GM18858 (cell line): ENCODE measurements around the gene CYP4F11.
"Not testable (repeated sequence)": the region's sequence is repeated elsewhere in the genome, so short reads cannot be mapped to it uniquely, and the experiment has no call there.

Experiments used
- ATAC-seq: cut with Tn5 transposase; IDR thresholded peaks from one replicate; pipeline ENCODE4 v1.9.1; 2021; ENCODE audit not compliant: unreplicated experiment

CYP4F11 gene, protein sequence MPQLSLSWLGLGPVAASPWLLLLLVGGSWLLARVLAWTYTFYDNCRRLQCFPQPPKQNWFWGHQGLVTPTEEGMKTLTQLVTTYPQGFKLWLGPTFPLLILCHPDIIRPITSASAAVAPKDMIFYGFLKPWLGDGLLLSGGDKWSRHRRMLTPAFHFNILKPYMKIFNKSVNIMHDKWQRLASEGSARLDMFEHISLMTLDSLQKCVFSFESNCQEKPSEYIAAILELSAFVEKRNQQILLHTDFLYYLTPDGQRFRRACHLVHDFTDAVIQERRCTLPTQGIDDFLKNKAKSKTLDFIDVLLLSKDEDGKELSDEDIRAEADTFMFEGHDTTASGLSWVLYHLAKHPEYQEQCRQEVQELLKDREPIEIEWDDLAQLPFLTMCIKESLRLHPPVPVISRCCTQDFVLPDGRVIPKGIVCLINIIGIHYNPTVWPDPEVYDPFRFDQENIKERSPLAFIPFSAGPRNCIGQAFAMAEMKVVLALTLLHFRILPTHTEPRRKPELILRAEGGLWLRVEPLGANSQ

DNA sequence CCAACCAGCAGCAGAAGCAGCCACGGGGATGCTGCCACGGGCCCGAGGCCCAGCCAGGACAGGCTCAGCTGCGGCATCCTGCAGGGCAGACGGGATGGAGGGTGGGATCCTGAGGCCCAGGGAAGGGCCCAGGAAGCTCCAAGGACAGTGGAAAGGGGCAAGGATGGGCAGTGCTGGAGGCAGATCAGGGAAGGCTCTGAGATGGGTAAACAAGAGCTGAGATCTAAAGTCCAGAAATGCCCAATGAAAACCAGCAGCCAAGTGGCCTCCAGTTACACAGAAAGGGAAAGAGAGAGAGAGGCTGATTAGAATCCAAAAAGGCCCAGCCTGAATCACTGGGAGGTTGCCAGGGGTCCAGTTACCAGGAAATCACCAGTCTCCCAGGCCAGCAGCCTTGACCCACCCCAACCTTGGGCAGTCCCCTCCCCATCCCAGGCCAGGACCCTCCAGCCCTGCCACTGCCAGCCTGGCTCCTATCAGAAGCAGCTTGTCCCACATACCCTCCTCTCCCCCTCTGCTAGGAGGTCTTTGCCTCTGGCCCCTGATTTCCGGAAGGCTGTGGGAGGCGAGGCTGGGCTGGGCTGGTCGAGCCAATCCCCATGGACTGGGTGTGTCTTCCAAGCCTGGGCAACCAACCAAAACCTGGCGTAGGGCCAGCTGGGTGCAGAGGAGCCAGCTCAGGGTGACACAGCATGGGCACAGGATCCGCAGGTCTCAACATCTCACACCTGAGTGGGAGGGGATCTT is at the start of gene CYP4F11:
Gene CYP4F11 (minus strand): TSS at position 198 of the 747 bp plus-strand sequence. CDS start 121 bp downstream, at position 77.
- ATAC-seq = no peak

DNA sequence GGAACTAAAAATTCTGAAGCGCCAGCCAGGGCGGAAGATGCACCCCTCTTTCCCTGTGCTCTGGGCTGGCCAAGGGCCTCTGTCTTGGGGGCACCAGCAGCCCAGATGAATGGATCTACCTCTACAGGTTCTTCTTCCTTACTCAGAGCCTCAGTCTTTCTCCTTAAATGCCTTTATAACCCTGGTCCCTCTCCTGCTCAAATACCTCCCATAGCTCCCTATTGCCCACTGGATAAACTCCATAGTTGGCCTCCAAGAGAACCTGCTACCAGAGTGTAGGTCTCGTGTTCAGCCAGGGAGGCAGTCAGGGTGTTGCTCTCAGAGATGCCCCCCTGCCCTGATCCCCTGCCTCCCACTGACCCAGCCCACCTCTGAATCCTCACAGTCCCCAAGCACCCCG is 45.0 kb upstream of the CYP4F11 start:
- ATAC-seq = no peak

DNA sequence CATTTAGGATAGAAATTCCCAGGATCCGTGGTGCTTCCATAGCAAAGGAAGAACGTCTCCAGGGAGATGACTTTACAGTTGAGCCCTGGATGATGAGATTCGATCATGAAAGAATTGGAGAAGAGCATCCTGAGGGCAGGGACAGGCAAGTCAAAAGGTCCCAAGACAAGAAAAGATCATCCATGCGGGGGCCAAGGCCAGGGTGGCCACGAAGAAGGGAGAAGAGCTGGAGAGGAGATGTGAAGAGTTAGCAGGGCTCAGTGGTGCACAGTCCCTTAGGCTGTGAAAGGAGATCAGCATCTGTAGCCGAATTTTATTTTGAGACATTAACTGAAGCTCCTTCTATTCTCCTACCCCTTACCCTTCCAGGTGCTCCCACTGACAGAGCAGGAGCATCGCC is 43.4 kb upstream of the CYP4F11 start:
- ATAC-seq = no peak

- no peak for ATAC-seq
These were observed 42.7 kb upstream of the CYP4F11 start for GRCh38 chr19:15976836-15977689.

- ATAC-seq = no peak
These were observed 40.5 kb upstream of the CYP4F11 start for GRCh38 chr19:15974856-15975255.

- not testable (repeated sequence) for ATAC-seq
These were observed 37.7 kb upstream of the CYP4F11 start for GRCh38 chr19:15972043-15972442.

DNA sequence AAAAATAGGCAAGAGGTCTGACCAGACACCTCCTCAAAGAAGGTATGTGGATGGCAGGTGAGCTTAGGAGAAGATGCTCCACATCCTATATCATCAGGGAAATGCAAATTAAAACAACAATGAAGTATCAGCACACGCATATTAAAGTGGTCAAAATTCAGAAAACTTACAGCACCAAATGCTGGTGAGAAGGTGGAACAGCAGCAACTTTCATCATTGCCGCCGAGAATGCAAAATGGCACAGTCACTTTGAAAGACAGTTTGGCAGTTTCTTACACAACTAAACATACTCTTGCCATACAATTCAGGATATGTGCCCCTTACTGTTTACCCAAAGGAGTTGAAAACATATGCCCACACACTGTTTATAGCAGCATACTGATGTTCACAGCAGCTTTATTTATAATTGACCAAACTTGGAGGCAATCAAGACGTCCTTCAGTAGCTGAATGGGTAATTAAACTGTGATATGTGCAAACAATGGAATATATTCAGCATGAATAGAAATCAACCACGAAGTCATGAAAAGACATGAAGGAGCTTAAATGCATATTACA is 37.0 kb upstream of the CYP4F11 start:
- ATAC-seq = no peak

DNA sequence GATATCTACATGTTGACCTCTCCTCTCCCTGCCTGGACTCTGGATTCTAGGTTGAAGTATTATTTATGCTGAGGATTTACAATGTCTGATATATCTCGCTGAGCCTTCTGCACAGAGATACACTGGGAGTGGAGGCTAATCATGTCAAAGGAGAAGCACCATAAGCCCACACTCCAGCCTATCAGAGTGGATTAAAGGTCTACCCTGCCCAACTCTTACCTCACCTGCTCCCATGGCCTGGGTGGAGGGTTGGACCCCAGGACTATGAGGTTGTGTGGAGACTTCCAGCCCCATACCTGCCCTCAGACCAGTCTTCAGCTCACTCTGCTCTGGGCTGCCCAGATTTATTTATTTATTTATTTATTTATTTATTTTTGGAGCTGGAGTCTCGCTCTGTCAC is 29.9 kb upstream of the CYP4F11 start:
- no peak for ATAC-seq

- no peak for ATAC-seq
These were observed 28.0 kb upstream of the CYP4F11 start for GRCh38 chr19:15962319-15962718.

- ATAC-seq = no peak
These were observed 20.5 kb upstream of the CYP4F11 start for GRCh38 chr19:15954820-15955219.

DNA sequence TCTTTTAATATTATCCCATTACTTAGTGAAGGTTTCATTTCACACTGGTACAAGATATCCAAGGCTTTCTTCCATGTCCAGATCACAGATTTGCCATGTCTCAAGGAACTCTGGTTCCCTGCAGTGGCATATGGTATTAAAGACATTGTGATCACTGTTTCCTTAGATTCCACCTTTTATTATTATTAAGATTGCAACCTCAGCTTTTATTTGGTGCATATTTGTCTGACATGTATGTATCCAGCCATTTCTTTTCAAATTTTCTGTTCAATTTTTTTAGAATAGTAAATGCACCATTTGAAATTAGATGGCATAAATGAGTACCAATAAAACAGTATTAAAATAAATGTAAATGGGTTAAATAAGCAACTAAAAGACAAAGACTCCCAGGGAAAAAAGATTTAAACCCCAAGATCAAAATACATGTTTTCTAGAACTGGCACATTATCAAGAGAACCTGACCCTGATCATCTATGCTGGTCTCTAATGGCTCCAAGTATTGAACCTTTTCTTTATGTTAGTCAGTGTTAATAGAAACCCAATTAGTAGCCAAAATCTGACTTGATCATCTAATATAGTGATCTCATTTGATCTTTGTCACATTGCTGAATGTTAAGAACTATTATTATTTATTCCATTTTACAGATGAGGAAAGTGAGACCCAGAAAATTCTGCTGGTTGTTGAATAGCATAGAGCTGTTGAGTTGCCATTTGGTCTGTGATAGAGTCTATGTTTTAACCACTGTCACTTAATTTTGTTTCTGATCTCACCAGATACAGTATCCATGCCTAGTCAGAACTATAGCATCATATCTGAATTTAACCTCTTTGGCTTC is 14.1 kb upstream of the CYP4F11 start, which contains the start of gene OR10H4:
Gene OR10H4 (plus strand): TSS at position 786 of the 836 bp plus-strand sequence. CDS start 0 bp downstream, at position 786.
- ATAC-seq = no peak

DNA sequence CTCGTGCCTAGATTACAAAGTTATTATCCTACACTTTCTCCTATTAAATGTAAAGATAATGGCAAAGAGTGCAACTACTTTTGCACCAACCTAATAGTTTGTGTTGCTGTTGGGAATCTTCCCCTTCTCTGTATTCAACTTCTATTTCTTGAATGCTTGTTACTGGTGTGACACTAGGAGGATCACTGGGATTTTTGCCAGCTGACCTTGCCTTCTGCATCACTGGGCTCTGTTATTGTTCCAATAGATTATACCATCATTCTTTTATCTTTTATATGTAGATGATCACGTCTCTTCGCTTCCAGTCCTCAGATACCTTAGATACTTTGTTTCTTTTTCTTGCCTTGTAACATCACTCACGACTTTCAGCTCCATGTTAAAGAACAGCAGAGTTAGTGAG is 11.0 kb upstream of the CYP4F11 start:
- no peak for ATAC-seq

GRCh38 chr19:15944401-15944800 is 10.1 kb upstream of the CYP4F11 start:
- ATAC-seq = no peak

DNA sequence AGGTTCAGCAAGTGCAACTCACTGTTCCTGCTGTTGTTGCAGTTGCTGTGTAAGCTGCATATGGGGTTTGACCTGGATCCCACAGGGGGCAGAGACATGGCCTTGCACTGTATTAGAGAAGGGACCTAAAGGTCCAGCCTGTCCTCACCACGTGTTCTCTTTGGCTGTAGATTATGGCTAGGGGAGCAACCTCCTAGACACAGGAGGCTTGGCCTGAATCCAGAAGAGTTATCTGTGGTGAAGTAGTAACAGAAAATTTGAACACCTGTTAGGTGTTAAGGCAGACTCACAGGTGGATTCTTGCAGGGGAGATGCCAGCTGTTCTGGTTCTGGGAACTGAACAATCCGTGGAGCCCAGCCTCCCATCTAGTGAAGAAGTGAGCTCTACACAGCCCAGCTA is 3.4 kb upstream of the CYP4F11 start:
- no peak for ATAC-seq

GRCh38 chr19:15936950-15937349 is 2.6 kb upstream of the CYP4F11 start:
- ATAC-seq = no peak

GRCh38 chr19:15936173-15936572 is 1.8 kb upstream of the CYP4F11 start:
- no peak for ATAC-seq

DNA sequence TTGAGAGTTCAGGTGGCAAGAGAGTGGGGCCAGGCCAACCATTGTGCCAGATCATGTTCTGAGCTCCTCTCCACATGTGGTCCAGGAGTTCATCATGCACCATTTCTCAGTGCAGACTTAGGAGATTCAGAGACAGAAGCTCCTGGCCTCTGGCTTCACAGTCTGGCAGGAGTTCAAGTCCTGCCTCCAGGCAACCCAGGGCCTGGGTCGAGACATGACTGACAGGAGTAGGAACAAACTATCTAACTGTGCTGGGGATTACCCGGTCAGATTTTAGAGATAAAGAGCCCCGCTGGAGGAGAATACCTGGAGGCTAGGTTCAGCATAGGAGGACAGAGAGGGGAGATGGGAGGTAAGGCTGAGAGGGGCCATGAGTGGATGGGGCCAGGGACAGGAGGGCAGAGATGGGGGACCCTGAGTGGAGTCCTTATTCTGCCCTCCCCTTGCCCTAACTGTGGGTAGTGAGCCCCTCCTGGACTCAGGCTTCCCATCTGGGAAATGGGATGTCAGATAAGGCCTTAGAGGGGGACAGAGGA is 906 bp upstream of the CYP4F11 start:
- ATAC-seq = no peak

DNA sequence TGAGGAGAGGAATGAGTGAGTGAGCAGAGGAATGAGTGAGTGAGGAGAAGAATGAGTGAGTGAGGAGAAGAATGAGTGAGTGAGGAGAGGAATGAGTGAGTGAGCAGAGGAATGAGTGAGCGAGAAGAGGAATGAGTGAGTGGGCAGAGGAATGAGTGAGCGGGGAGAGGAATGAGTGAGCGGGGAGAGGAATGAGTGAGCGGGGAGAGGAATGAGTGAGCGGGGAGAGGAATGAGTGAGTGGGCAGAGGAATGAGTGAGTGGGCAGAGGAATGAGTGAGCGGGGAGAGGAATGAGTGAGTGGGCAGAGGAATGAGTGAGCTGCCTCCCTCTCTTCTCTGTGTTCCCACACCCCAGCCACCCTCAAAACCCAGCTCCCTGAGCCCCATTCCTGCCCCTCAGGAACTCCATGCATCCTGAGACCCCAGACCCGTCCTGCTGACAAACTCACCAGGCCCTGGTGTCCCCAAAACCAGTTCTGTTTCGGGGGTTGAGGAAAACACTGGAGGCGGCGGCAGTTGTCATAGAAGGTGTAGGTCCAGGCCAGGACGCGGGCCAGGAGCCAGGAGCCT is 483 bp downstream of the CYP4F11 start:
- ATAC-seq = not testable (repeated sequence)

- ATAC-seq = no peak
These were observed 6.0 kb downstream of the CYP4F11 start for GRCh38 chr19:15928321-15928720.
